GM15510 (cell line): ENCODE measurements around the gene TXNL4A.
A peak's percentile ranks its signal among the peaks of the same experiment; 100 is the strongest.

Source experiments
- POLR2A ChIP-seq: IDR thresholded peaks from 3 replicates; pipeline ENCODE4 v1.6.1; 2011; ENCODE audit warnings: borderline replicate concordance; ENCODE audit not compliant: insufficient read length; ENCODE audit errors: extremely low read depth

TXNL4A gene, protein sequence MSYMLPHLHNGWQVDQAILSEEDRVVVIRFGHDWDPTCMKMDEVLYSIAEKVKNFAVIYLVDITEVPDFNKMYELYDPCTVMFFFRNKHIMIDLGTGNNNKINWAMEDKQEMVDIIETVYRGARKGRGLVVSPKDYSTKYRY

DNA sequence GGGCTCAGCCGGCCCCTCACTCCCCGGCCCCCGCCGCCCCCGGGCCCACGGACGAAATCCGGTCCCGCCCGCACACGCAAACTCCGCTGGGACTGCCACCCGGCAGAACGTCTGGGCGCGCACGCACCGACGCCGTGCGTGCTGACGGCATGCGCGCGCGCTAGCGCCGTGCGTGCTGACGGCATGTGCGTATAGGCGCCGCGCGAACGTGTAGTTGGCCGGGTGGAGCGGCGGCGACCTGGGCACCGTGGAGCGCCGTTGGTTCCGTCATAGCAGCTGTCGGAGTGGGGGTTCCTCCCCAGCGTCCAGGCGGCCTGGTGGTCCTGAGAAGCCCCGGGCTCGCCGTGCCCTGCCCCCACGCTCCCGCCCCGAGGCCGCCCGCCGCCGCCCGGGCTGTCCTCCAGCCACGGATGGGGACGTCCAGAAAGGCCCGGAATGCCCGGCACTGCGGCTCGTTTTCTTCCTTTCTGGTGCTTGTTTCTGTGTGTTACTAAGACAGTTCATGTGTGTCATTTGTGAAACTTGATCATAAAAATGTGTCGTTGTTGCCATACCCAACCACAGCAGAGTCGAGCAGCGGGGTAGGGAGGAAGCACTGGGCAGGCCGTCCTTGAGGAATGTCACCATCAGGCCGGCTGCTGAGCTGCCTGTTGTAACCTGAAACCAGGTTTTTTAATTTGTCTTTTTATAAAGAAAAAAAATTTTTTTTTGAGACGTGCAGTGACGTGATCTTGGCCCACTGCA lies at the start of gene TXNL4A:
Gene TXNL4A, minus strand, starts transcription at position 113 of the 744 bp plus-strand sequence. CDS start 171 bp downstream, outside the sequence.
- TF ChIP-seq POLR2A, result peak; percentile 96

DNA sequence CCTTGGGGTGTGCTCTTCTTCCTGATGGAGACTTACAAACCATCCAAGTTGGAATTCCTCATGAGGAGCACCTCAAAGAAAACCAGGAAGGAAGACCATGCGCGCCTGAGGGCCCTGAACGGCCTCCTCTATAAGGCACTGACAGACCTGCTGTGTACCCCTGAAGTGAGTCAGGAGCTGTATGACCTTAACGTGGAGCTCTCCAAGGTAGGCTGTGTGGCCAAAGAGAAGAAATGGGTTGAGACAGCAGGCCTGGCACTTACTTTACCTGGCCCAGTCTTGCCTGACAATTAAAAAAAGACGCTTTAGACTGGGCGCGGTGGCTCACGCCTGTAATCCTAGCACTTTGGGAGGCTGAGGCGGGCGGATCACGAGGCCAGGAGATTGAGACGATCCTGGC lies 48.9 kb upstream of the TXNL4A start:
- no peak for TF ChIP-seq POLR2A

DNA sequence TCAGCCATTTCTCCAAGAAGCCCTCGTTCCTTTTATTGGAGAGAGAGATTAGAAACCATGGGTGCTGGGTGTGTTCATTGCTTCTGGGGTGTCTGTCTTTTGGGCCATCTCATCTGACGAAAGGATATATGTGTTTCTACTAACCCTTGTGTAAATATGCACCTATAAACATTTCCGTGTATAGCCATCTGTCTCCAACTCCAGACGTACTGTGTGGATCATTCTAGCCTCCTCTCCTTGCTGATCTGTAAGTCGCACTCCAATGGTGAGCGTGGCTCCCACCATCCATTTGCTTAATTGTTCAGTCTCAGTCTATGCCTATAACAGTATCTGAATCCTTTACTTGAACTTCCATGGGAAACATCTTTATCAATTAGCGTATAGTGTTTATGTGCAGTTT lies 47.6 kb upstream of the TXNL4A start:
- no peak for TF ChIP-seq POLR2A

DNA sequence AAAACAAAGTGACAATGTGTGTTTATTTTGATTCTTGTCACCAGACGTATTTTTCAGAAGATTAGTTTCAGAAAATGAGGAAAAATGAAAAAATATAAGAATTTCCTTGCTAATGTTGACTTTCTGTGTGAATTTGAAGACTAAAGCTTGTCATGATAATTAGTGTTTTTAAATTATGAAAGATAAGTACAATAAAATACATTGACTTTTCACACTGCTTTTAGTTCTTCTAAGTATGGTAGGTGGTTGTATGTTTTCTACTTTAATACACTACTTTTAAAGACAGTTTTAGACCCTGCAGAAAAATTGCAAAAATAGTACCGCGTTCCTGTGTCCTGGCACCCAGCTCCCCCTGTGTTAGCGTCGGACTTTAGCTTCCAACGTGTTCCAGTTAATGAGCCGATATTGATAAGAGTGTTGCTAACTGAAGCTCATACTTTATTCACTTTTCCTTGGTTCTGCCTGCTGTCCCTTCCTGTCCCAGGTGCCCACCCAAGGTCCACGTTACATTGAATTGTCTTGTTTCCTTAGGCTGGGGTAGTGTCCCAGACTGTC lies 46.6 kb upstream of the TXNL4A start:
- TF ChIP-seq POLR2A, result no peak

DNA sequence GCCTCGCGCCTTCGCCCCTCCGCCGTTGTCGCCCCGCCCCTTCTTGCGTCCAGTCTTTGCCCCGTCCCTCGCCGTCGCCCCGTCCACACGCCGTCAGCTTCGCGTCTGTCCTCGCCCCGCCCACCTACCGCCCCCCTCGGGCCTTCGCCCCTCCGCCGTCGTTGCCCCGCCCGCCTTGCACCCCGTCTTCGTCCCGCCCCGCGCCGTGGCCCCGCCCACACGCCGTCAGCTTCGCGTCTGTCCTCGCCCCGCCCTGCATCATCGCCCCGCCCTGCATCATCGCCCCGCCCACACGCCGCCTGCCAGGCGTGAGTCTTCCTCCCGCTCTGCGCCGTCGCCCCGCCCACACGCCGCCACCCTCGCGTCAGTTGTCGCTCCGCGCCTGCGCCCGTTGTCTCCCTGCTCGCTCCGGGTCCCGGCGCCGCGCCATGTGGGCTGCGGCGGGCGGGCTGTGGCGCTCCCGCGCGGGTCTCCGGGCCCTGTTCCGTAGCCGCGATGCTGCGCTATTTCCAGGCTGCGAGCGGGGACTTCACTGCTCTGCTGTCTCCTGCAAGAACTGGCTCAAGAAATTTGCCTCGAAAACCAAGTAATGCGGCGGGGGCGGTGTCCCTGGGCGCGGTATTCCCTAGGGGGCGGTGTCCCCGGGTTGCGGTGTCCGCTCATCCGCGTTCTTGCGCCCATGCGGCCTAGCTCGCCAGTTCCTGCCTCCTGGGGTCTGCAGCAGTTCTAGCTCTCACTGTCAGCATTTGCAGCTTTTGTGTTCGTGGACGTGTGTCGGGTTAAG lies 45.9 kb upstream of the TXNL4A start, which contains the start of gene RBFA:
Gene RBFA, plus strand, starts transcription at position 367 of the 784 bp plus-strand sequence. Its CDS starts 62 bp downstream, at position 429.
- TF ChIP-seq POLR2A, result peak; percentile 93

DNA sequence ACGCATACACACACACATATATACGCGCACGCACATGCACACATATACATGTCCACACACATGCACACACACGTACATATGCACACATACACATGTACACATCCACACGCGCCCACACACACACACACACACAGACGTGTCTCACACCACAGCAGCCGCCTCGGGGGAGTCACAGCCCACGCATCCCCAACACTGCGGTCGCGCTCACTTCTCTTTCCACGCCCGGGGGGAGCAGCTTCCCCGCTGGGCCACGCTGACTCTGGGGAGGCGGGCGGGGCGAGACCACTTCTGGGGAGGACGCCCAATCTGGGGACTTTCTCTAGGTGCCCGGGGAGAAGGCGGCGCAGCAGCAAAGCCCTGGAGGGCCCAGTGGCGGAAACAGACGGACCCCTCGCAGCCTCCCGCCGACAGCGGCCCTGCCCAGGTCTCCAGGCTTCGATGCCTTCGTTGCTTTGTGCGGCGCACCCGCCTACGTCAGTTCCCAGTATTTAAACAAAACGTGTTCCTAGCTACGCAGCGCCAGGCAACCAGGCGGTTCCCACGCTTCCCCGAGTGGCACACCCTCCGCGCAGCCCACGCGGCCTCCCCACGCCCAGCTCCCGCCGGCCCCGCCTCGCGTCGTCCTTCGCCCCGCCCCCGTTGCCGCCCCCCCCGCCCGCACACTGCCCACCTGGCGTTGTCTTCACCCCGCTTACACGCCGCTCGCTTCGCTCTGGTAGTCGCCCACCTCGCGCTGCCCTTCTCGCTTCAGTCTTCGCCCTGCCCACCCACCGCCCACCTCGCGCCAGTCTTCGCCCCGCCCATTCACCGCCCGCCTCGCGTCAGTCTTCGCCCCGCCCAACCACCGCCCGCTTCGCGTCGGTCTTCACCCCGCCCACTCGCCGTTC lies 45.1 kb upstream of the TXNL4A start:
- peak; percentile 50 for TF ChIP-seq POLR2A

DNA sequence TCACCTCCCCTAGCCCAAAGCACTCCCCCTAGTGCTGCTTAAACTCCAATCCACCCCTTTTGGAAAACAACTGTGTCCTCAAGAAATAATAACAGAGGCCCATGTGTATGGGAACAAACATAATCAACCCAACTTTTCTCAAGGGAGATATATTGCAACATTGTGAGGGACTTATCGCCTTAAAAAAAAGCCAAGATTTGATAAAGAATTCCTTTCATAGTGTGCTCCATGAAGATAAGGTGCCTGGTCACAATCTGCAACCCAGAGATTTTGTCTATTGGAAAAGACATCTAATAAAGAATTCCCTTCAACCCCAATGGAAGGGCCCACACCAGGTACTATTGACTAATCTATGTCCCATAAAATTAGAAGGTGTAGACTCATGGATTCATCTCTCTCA lies 41.3 kb upstream of the TXNL4A start:
- no peak for TF ChIP-seq POLR2A

DNA sequence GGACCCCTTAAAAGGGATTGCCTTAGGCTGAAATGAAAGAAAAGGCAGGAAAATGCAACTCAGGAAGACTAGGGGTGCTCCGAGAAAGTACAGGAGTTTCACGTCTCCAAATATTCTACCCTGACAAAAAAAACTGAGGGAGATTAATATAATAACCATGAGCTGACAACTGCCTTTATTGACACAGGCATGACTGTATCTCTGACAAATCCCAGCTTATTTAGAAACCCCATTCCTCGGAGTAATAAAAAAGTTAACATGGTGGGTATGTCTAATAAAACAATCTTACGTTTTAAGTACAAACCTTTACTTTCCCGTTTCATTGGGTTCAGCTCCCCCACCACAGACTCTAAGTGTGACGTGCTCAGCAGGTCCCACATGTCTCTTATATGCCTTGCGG lies 38.0 kb upstream of the TXNL4A start:
- TF ChIP-seq POLR2A, result no peak

DNA sequence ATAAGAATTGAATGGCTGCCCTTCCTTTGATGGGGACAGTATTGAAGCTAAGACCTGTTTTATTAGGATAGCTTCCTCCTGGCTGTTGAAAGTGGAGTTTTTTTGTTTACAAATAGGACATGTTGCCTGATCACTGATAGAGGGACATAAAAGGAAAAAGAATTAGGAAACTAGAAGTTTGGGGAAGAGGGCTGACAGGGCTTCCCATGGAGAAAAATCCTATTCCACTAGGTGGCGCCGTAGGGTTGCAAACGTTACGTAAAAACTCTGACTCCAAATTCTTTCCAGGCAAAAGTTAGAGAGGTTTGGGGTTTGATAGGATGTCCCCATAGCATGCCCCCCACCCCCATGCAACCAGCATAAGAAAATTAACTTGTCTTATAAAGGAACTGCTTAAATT lies 34.8 kb upstream of the TXNL4A start:
- TF ChIP-seq POLR2A, result no peak

DNA sequence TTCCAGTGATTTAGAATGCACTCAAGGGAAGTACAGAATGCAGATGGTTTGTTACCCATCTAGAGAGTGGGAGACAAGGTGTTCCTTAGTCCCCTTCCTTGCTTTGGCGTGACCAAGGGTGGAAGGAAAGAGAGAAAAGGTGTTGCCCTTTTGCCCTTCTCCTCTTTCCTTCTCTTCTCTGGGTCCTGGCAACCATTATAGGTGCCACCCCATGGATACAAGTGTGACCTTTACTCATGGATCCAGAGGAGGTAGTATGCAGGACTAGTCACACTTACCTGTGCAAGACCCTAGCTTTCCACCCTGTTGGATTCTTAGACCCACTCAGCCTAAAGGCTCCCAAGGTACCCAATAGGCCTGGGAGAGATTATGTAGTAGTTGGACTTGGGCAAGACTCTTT lies 34.2 kb upstream of the TXNL4A start:
- no peak for TF ChIP-seq POLR2A

DNA sequence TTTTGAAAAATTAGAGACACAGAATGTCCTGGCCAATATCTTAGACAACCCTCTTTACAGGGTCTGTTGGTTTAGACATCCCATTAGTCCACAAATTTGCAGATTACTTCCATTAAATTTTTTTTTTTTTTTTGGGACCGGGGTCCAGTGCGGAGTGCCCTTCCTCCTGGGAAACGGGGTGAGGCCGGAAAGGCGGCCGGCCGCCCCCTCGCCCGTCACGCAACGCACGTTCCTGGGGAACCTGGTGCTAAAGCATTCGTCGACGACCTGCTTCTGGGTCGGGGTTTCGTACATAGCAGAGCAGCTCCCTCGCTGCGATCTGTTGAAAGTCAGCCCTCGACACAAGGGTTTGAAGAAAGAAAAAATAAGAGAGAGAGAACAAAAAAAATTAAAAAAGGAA lies 24.4 kb upstream of the TXNL4A start:
- TF ChIP-seq POLR2A, result no peak

DNA sequence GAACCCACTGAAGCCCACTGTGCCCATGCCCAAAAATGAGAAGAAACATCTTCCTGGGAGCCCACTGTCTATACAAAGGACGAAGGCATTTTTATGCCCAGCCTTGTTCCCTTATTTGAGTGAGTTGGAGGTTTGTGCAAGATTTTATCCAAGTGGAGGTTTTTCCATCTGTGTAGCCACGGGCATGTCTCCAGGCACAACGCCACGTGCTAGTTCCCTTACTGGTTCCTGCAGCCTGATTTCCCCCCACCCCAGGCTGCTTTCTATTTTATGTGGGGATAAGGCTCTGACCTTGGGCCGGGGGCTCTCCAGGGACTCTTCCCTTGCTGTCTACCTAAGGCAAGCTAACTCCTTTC lies 22.2 kb upstream of the TXNL4A start:
- no peak for TF ChIP-seq POLR2A

DNA sequence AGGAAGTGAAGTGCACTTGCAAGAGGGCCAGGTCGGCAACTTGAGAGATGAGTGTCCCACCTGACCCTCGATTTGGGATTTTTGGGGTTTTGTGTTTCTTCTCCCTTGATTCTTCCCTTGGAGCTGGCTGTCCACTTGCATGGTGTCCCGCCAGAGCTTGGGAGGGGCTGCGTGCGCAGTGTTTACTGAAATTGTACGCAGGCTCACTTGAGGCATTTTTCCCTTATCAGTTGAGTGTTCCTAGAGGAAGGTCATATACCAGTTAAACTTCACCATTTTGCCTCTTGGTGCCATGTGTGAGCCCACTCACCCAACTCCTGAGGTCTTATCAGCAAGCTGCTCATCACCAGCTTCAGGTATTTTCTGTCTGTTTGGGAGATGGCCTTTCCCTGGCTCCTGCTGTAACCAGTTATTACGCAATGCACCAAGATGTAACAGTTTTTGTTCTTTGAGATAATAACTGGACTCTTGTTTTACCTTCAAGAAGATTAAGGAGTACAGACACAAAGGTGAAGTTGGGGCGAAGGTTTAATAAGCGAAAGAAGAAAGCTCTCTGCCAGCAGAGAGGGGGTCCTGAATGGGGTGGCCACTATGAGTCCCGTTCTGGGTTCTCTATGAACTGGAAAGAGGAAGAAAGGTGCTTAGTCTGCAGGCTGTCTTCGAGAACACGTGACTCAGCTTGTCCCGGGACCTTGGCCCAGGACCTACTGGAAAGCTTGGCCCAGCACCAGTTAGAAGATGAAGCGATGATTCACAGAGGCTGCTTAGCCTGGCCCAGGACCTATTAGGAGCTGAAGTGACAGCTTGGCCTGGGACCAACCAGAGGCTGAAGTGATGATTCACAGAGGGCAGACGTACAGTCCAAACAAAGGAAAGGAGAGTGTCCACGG lies 21.5 kb upstream of the TXNL4A start:
- no peak for TF ChIP-seq POLR2A

DNA sequence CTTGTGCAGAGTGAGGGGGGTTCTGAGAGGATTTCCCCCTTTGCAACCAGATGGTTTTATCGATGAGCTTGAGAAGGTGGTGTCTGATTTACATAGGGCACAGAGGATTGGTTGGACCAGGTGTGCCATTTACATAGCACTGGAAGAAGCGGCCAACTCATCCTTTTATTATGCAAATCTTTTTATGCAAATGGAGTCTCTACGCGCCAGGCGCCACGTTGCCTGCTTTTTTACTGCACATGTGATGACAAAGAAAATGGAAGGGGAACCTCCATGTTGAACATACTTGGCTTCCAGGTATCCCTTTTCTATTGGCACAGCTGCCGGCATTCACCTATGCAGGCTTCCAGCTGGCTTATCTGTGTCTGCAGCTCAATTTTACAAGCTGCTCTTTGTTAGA lies 18.4 kb upstream of the TXNL4A start:
- TF ChIP-seq POLR2A, result no peak

DNA sequence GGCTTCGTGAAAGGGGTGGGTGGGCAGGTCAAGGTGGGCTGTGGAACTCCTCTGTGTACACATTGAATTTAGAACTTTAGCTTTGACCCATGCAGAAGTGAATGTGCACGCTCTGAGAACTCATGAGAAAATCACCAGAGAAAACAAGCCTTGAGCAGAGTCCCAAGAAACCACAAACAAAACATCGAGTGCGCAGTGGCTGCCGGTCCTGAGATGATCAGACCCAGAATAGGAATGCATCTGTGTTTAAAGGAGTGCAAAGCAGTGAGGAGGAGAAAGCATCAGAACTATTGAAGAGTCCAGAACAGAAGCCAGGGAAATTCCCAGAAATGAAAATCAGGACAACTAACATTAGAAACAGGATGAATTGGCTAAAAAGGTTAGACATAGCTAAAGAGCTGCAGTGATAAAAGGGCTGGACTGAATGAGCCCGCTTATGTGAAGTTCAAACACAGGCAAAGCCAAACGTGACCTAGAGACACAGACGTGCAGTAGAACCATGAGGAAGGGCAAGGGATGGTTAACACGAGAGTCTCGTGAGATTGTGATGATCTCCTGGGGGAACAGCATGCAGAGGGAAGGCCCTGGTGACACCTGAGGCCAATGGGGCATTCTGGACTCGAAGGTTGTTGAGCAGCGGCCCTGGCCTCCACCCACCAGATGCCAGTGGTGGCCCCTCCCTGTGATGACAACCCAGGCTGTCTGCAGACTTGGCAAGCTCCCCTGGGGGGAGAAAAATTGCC lies 16.4 kb upstream of the TXNL4A start:
- no peak for TF ChIP-seq POLR2A
